Measurements from ENCODE around the gene RUNX3. TPM values are rescaled to one million over a fixed set of nuclear protein-coding genes. Genes with fewer than 3 reads are reported as not detected.

The RUNX3 gene
- total and polyA plus RNA-seq, 9 donors, result 0.22 to 4.5 (median 0.49) TPM

GRCh38 chr1:24969596-24970398 is 39.7 kb upstream of the RUNX3 start:
- peaks cover 28% of the 10 kb centered on the region for H3K27me3 ChIP-seq (ENCODE audit: control insufficient read depth, insufficient read depth, low read length)
- no peak overlapping the region for H3K4me3 ChIP-seq (ENCODE audit: low read length)
- peaks cover 5% of the 10 kb centered on the region for H3K9me3 ChIP-seq (replicated peaks; ENCODE audit: control insufficient read depth, low read depth, low read length)
- no peak for DNase-seq
- H3K4me1 ChIP-seq (ENCODE audit: control insufficient read depth, insufficient read depth, low read length), result peaks cover 6% of the 10 kb centered on the region
- no peaks in the 10 kb centered on the region for H3K36me3 ChIP-seq (ENCODE audit: control insufficient read depth, insufficient read depth, low read length)
- no peak overlapping the region for H3K27ac ChIP-seq (ENCODE audit: low read length)
- 44% methylated on average over 14 of the region's 26 CpGs for WGBS (ENCODE audit: insufficient coverage)

GRCh38 chr1:24968941-24969585 is 39.0 kb upstream of the RUNX3 start:
- H3K9me3 ChIP-seq (replicated peaks; ENCODE audit: control insufficient read depth, low read depth, low read length), result no peaks in the 10 kb centered on the region
- H3K4me3 ChIP-seq (ENCODE audit: low read length), result no peak overlapping the region
- no peak overlapping the region for H3K27ac ChIP-seq (ENCODE audit: low read length)
- H3K4me1 ChIP-seq (ENCODE audit: control insufficient read depth, insufficient read depth, low read length), result peaks cover 6% of the 10 kb centered on the region
- 74% methylated on average over 11 of the region's 14 CpGs for WGBS (ENCODE audit: insufficient coverage)
- H3K36me3 ChIP-seq (ENCODE audit: control insufficient read depth, insufficient read depth, low read length), result no peaks in the 10 kb centered on the region
- H3K27me3 ChIP-seq (ENCODE audit: control insufficient read depth, insufficient read depth, low read length), result peaks cover 28% of the 10 kb centered on the region
- no peak for DNase-seq

GRCh38 chr1:24967962-24968361 is 37.9 kb upstream of the RUNX3 start:
- H3K27me3 ChIP-seq (ENCODE audit: control insufficient read depth, insufficient read depth, low read length), result peaks cover 32% of the 10 kb centered on the region
- DNase-seq, result no peak

GRCh38 chr1:24967555-24967954 is 37.5 kb upstream of the RUNX3 start:
- no peaks in the 10 kb centered on the region for H3K9me3 ChIP-seq (replicated peaks; ENCODE audit: control insufficient read depth, low read depth, low read length)
- no peak overlapping the region for H3K27ac ChIP-seq (ENCODE audit: low read length)
- WGBS (ENCODE audit: insufficient coverage), result no CpG with 5 or more reads among the region's 3 CpGs
- H3K4me3 ChIP-seq (ENCODE audit: low read length), result no peak overlapping the region
- DNase-seq, result no peak
- H3K4me1 ChIP-seq (ENCODE audit: control insufficient read depth, insufficient read depth, low read length), result peaks cover 6% of the 10 kb centered on the region
- no peaks in the 10 kb centered on the region for H3K36me3 ChIP-seq (ENCODE audit: control insufficient read depth, insufficient read depth, low read length)
- peaks cover 32% of the 10 kb centered on the region for H3K27me3 ChIP-seq (ENCODE audit: control insufficient read depth, insufficient read depth, low read length)

More at GRCh38 chr1:24967962-24968361, 37.9 kb upstream of the RUNX3 start:
- H3K4me3 ChIP-seq (ENCODE audit: low read length), result no peak overlapping the region
- H3K9me3 ChIP-seq (replicated peaks; ENCODE audit: control insufficient read depth, low read depth, low read length), result no peaks in the 10 kb centered on the region
- 80% methylated on average over 4 of the region's 6 CpGs for WGBS (ENCODE audit: insufficient coverage)
- peaks cover 6% of the 10 kb centered on the region for H3K4me1 ChIP-seq (ENCODE audit: control insufficient read depth, insufficient read depth, low read length)
- no peaks in the 10 kb centered on the region for H3K36me3 ChIP-seq (ENCODE audit: control insufficient read depth, insufficient read depth, low read length)
- H3K27ac ChIP-seq (ENCODE audit: low read length), result no peak overlapping the region

GRCh38 chr1:24966724-24967346 is 36.8 kb upstream of the RUNX3 start:
- H3K9me3 ChIP-seq (replicated peaks; ENCODE audit: control insufficient read depth, low read depth, low read length), result no peaks in the 10 kb centered on the region
- H3K27me3 ChIP-seq (ENCODE audit: control insufficient read depth, insufficient read depth, low read length), result peaks cover 32% of the 10 kb centered on the region
- H3K36me3 ChIP-seq (ENCODE audit: control insufficient read depth, insufficient read depth, low read length), result no peaks in the 10 kb centered on the region
- no peak overlapping the region for H3K4me3 ChIP-seq (ENCODE audit: low read length)
- 57% methylated on average over 5 of the region's 8 CpGs for WGBS (ENCODE audit: insufficient coverage)
- no peak overlapping the region for H3K27ac ChIP-seq (ENCODE audit: low read length)
- no peak for DNase-seq
- peaks cover 6% of the 10 kb centered on the region for H3K4me1 ChIP-seq (ENCODE audit: control insufficient read depth, insufficient read depth, low read length)

DNA sequence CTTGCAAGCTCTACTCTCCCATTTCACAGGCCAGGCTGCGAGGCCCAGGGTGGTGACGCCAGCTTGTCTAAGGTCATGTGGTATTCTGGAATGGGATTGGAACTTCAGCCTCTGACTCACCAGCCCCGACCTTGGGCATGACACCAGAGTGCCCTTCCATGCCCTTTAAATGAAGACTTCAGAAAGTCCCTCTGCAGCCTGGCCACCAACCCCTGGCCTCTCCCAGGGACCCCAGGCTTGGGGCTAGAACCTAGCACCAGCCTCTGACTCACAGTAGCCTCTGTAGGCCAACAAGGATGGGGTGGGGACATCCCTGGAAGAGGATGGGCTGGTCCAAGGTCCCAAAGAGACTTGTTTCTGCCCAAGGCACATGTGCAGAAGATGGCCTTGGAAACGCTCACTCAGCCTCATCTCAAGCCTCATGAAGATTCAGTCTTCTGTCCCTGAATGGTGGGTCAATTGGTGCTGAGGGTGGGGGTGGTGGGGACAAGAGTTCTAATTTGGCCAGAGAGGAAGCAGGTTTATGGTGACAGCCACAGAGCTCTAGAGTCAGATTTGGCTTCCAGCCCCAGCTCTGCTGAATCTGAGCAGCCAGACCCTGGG is 36.1 kb upstream of the RUNX3 start:
- H3K36me3 ChIP-seq (ENCODE audit: control insufficient read depth, insufficient read depth, low read length), result no peaks in the 10 kb centered on the region
- no peak overlapping the region for H3K4me3 ChIP-seq (ENCODE audit: low read length)
- H3K27me3 ChIP-seq (ENCODE audit: control insufficient read depth, insufficient read depth, low read length), result peaks cover 34% of the 10 kb centered on the region
- no CpG with 5 or more reads among the region's 4 CpGs for WGBS (ENCODE audit: insufficient coverage)
- peaks cover 3% of the 10 kb centered on the region for H3K4me1 ChIP-seq (ENCODE audit: control insufficient read depth, insufficient read depth, low read length)
- no peak for DNase-seq
- H3K27ac ChIP-seq (ENCODE audit: low read length), result no peak overlapping the region
- H3K9me3 ChIP-seq (replicated peaks; ENCODE audit: control insufficient read depth, low read depth, low read length), result no peaks in the 10 kb centered on the region

DNA sequence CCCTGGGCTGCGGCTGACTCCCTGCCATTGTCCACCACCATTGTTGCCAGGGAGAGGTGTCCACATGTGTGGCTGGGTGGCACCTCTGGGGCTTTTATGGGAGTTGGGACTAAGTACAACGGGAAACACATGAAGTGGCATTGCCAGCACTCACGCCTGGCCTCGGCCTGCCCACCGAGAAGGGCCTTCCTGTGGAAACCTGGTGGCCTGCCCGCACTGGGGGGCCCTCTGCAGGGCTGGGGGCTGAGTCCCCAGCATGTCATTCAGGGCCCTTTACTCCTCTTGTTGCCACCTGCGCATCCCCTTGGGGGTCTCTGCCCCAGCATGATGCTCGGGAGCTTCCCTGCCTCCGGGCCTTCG is 35.5 kb upstream of the RUNX3 start:
- WGBS (ENCODE audit: insufficient coverage), result 96% methylated on average over 10 of the region's 10 CpGs
- Histone ChIP-seq H3K4me3 (ENCODE audit: low read length) (no peak overlapping the region), H3K27me3 (ENCODE audit: control insufficient read depth, insufficient read depth, low read length) (peaks cover 33% of the 10 kb centered on the region), H3K4me1 (ENCODE audit: control insufficient read depth, insufficient read depth, low read length) (peaks cover 2% of the 10 kb centered on the region), H3K9me3 (replicated peaks; ENCODE audit: control insufficient read depth, low read depth, low read length) (no peaks in the 10 kb centered on the region), H3K36me3 (ENCODE audit: control insufficient read depth, insufficient read depth, low read length) (no peaks in the 10 kb centered on the region), H3K27ac (ENCODE audit: low read length) (no peak overlapping the region)
- no peak for DNase-seq

GRCh38 chr1:24964811-24965570 is 34.9 kb upstream of the RUNX3 start:
- Histone ChIP-seq H3K27me3 (ENCODE audit: control insufficient read depth, insufficient read depth, low read length) (peaks cover 27% of the 10 kb centered on the region), H3K9me3 (replicated peaks; ENCODE audit: control insufficient read depth, low read depth, low read length) (no peaks in the 10 kb centered on the region), H3K4me3 (ENCODE audit: low read length) (no peak overlapping the region), H3K36me3 (ENCODE audit: control insufficient read depth, insufficient read depth, low read length) (no peaks in the 10 kb centered on the region), H3K4me1 (ENCODE audit: control insufficient read depth, insufficient read depth, low read length) (peaks cover 2% of the 10 kb centered on the region), H3K27ac (ENCODE audit: low read length) (no peak overlapping the region)
- DNase-seq, result no peak
- 81% methylated on average over 24 of the region's 32 CpGs for WGBS (ENCODE audit: insufficient coverage)

DNA sequence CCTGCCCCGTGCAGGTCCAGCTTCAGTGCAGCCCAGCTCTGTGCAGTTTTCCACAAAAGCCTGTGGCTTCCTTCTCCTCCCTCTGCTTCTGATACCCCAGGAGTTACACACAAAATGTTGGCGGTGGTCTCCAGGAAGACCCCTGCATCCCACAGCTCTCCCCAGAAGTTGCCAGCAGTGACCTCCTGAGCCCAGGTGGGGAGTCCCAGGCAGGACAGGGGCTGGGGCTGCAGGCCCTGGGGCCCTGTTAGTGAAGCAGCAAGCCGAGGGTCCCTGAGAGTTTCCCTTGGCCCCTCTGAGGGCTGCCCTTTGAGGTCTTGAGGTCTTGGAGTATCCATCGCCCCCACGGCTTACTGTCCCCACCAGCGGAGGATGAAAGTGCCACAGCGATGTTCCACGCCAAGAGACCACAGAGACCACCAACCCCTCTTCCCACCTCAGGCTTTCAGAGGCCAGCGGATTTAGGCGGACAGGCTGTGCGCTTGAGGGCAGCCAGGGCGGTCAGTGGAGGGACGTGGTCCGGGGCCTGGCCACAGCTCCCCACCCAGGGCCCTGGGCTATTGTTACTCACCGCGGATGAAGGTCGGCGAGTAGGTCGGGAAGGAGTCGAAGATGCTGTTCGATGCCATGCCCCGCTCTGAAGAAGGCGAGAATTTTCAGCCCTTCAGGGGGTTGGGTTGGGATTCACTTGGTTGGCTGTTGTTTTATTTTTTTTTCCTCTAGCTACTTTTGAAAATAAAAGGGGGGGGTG is 34.0 kb upstream of the RUNX3 start:
- Histone ChIP-seq H3K4me1 (ENCODE audit: control insufficient read depth, insufficient read depth, low read length) (peaks cover 2% of the 10 kb centered on the region), H3K9me3 (replicated peaks; ENCODE audit: control insufficient read depth, low read depth, low read length) (no peaks in the 10 kb centered on the region), H3K27me3 (ENCODE audit: control insufficient read depth, insufficient read depth, low read length) (peaks cover 20% of the 10 kb centered on the region), H3K27ac (ENCODE audit: low read length) (no peak overlapping the region), H3K36me3 (ENCODE audit: control insufficient read depth, insufficient read depth, low read length) (no peaks in the 10 kb centered on the region), H3K4me3 (ENCODE audit: low read length) (no peak overlapping the region)
- no peak for DNase-seq
- 91% methylated on average over 19 of the region's 23 CpGs for WGBS (ENCODE audit: insufficient coverage)

All from muscle of leg (tissue), 11 donors.